B cell (primary cell): ENCODE data around the gene JPH3. TPM values are rescaled to one million over a fixed set of nuclear protein-coding genes. Genes with fewer than 3 reads are reported as not detected.

Source experiments
- ATAC-seq: fragments of 200-7000 bp; cut with Tn5 transposase; one replicate; pipeline ENCODE4 v1.10.0; 2021; ENCODE audit warnings: low read depth, mild to moderate bottlenecking, moderate number of reproducible peaks, moderate library complexity
- CTCF ChIA-PET: fragments of 350-600 bp; sonication (Branson Sonifier 250); formaldehyde crosslinking; loops from one replicate; lab custom pipeline; 2021; ENCODE audit warnings: antibody characterized with exemption, inconsistent platforms; lab: Charles Lee
- POLR2A ChIA-PET: fragments of 350-600 bp; sonication (Branson Sonifier 250); formaldehyde crosslinking; loops from one replicate; lab custom pipeline; 2021; ENCODE audit warnings: antibody characterized with exemption; lab: Charles Lee
- DNase-seq: peaks from one replicate; pipeline ENCODE4 v3.0.0; 2013
- H2AFZ ChIP-seq: 2 replicates; pipeline ENCODE4 v1.6.1; 2012; ENCODE audit warnings: mild to moderate bottlenecking, low read depth, low read length; ENCODE audit not compliant: insufficient read depth, poor library complexity, severe bottlenecking
- H3K27ac ChIP-seq, 2 donors: 1 replicate in 1 of 2; 2 replicates in 1 of 2; pipeline ENCODE4 v1.5.1; 2012 to 2013; ENCODE audit warnings: low read length in 2 of 2, mild to moderate bottlenecking in 2 of 2, moderate library complexity in 1 of 2
- H3K27me3 ChIP-seq, 4 experiments: fragments of 200-600 bp in 1 of 4; sonication (generic) in 1 of 4; replicated peaks in 1 of 4; 1 replicate in 2 of 4; 2 replicates in 2 of 4; pipeline versions ENCODE4 v1.6.1 to v1.7.0; 2013 to 2016; ENCODE audit warnings: low read length in 3 of 4, mild to moderate bottlenecking in 2 of 4, mixed read lengths in 1 of 4, moderate library complexity in 1 of 4; ENCODE audit not compliant: insufficient read depth in 4 of 4, control insufficient read depth in 3 of 4; ENCODE audit errors: control extremely low read depth in 1 of 4
- H3K36me3 ChIP-seq, 2 experiments: replicated peaks in 1 of 2; 1 replicate in 1 of 2; 2 replicates in 1 of 2; pipeline versions ENCODE4 v1.6.1 to v1.7.1; 2013; ENCODE audit warnings: low read length in 1 of 2; ENCODE audit not compliant: insufficient read depth in 2 of 2, control insufficient read depth in 1 of 2; ENCODE audit errors: control extremely low read depth in 1 of 2, extremely low read depth in 1 of 2
- H3K4me1 ChIP-seq, 2 donors: fragments of 200-600 bp in 1 of 2; sonication (generic) in 1 of 2; 1 replicate in 1 of 2; 2 replicates in 1 of 2; pipeline versions ENCODE4 v1.5.1 to v1.6.1; 2013 to 2017; ENCODE audit warnings: low read length in 2 of 2; ENCODE audit not compliant: control insufficient read depth in 2 of 2, insufficient read depth in 2 of 2
- H3K4me2 ChIP-seq: replicated peaks from 2 replicates; pipeline ENCODE3; 2012; ENCODE audit warnings: mild to moderate bottlenecking, low read depth, low read length; ENCODE audit not compliant: poor library complexity, severe bottlenecking
- H3K4me3 ChIP-seq, 5 experiments: fragments of 200-600 bp in 1 of 5; sonication (generic) in 1 of 5; 1 replicate in 3 of 5; 2 replicates in 2 of 5; pipeline versions ENCODE4 v1.5.1 to v1.7.0; 2011 to 2016; ENCODE audit warnings: low read length in 4 of 5, mild to moderate bottlenecking in 4 of 5, low read depth in 2 of 5, control low read depth in 1 of 5, moderate library complexity in 1 of 5; ENCODE audit not compliant: insufficient read depth in 1 of 5; ENCODE audit errors: control extremely low read depth in 1 of 5, extremely low read depth in 1 of 5
- H3K79me2 ChIP-seq: fragments of 200-600 bp; sonication (generic); one replicate; pipeline ENCODE4 v1.6.0; 2016; ENCODE audit warnings: low read length; ENCODE audit not compliant: control insufficient read depth, insufficient read depth
- H3K9ac ChIP-seq: fragments of 200-600 bp; sonication (generic); 2 replicates; pipeline ENCODE4 v1.6.1; 2017; ENCODE audit warnings: mild to moderate bottlenecking, low read length, moderate library complexity
- H3K9me3 ChIP-seq, 3 donors: one replicate each; pipeline versions ENCODE4 v1.6.1 to v1.7.1; 2013; ENCODE audit warnings: low read length in 2 of 3; ENCODE audit not compliant: control insufficient read depth in 2 of 3, insufficient read depth in 1 of 3; ENCODE audit errors: control extremely low read depth in 1 of 3
- H4K20me1 ChIP-seq: 2 replicates; pipeline ENCODE4 v1.6.0; 2012; ENCODE audit warnings: mild to moderate bottlenecking, low read length; ENCODE audit not compliant: insufficient read depth, control insufficient read depth, poor library complexity, severe bottlenecking
- H3K27ac Mint-ChIP-seq: one replicate; pipeline ENCODE4 v1.8.0; 2021; ENCODE audit warnings: mixed read lengths
- H3K27me3 Mint-ChIP-seq: one replicate; pipeline ENCODE4 v1.8.0; 2021; ENCODE audit warnings: mixed read lengths
- H3K4me1 Mint-ChIP-seq: one replicate; pipeline ENCODE4 v1.8.0; 2021; ENCODE audit warnings: mixed read lengths
- H3K4me3 Mint-ChIP-seq: one replicate; pipeline ENCODE4 v1.8.0; 2021; ENCODE audit warnings: mixed read lengths
- H3K9me3 Mint-ChIP-seq: one replicate; pipeline ENCODE4 v1.8.0; 2022; ENCODE audit warnings: mixed read lengths; ENCODE audit not compliant: insufficient read depth
- CTCF ChIP-seq: fragments of 200-600 bp; IDR thresholded peaks from one replicate; pipeline ENCODE4 v1.8.0; 2022; ENCODE audit warnings: antibody characterized with exemption, mild to moderate bottlenecking
- EZH2 ChIP-seq: IDR thresholded peaks from 2 replicates; pipeline ENCODE4 v1.6.1; 2012; ENCODE audit warnings: borderline replicate concordance, low read depth, mild to moderate bottlenecking, moderate library complexity, low read length; ENCODE audit not compliant: insufficient read depth, poor library complexity, severe bottlenecking
- WGBS: methylation state at CpG from one replicate; pipeline ENCODE4 v1.1.5; 2013; ENCODE audit warnings: missing lambda C conversion rate; ENCODE audit not compliant: insufficient coverage; 5-methylcytosine and 5-hydroxymethylcytosine counted together
- intact Hi-C: fragments of 100-400 bp; cut with micrococcal nuclease; formaldehyde crosslinking; loops from one replicate; pipeline ENCODE4 v1.10.0; 2022
- polyA plus RNA-seq: library from polyadenylated mRNA; depleted of rRNA; stranded (reverse); fragments of >200 nt; gene quantifications from 2 replicates; pipeline ENCODE4 v1.2.3, GENCODE V29; 2012
- total RNA-seq, 2 donors: library from RNA; stranded (reverse); fragments of 120-200 nt in 1 of 2; gene quantifications; 1 replicate in 1 of 2; 2 replicates in 1 of 2; pipeline versions ENCODE4 v1.2.3 to v1.2.4, GENCODE V29; 2013 to 2022

The JPH3 gene
- total and polyA plus RNA-seq, 2 donors (not counting 1 experiment from before 2014, with no cell fraction given): not detected

- TF ChIP-seq CTCF (no peak), EZH2 (no peak)
- peaks cover 0 to 5% of the 10 kb centered on the region in 2 experiments for H3K36me3 ChIP-seq
- H3K4me2 ChIP-seq: no peak overlapping the region
- DNase-seq (no peak), ATAC-seq (no peak)
- H3K79me2 ChIP-seq: no peaks in the 10 kb centered on the region
- no peaks in the 10 kb centered on the region for H3K9me3 ChIP-seq
- Mint-ChIP-seq H3K9me3 (no peaks in the 10 kb centered on the region), H3K4me1 (peaks cover 33% of the 10 kb centered on the region), H3K27ac (no peak overlapping the region), H3K27me3 (no peaks in the 10 kb centered on the region), H3K4me3 (no peak overlapping the region)
- H3K4me1 ChIP-seq: peaks cover 22 to 43% of the 10 kb centered on the region in 2 donors
- no peak overlapping the region for H3K4me3 ChIP-seq
- no peaks in the 10 kb centered on the region for H4K20me1 ChIP-seq
- H3K9ac ChIP-seq: no peak overlapping the region
- H3K27ac ChIP-seq: no peak overlapping the region
- CTCF ChIA-PET: interaction anchor here (1.0 to 1.2 kb wide), 2 partner anchors 39 to 61 kb away, joined by 3 read pairs; no protein-coding TSS in a partner anchor
- POLR2A ChIA-PET: no interaction called here
- H2AFZ ChIP-seq: no peak overlapping the region
- 95% methylated on average over 15 of the region's 18 CpGs for WGBS
- intact Hi-C loops: no loop called here
- no peaks in the 10 kb centered on the region for H3K27me3 ChIP-seq
These were observed 94.4 kb downstream of the JPH3 start for GRCh38 chr16:87696726-87697125.

- H3K27ac Mint-ChIP-seq: no peak overlapping the region
- TF ChIP-seq CTCF (no peak), EZH2 (no peak)
These were observed 94.9 kb downstream of the JPH3 start for GRCh38 chr16:87697256-87697655.

More at GRCh38 chr16:87697256-87697655, 94.9 kb downstream of the JPH3 start:
- no peak for DNase-seq
- H3K79me2 ChIP-seq: no peaks in the 10 kb centered on the region
- peaks cover 0 to 5% of the 10 kb centered on the region in 2 experiments for H3K36me3 ChIP-seq
- 96% methylated on average over 21 of the region's 21 CpGs for WGBS
- intact Hi-C loops: no loop called here
- H4K20me1 ChIP-seq: no peaks in the 10 kb centered on the region
- ATAC-seq: no peak
- CTCF ChIA-PET: interaction anchor here (1.2 kb wide), 1 partner anchor 61 kb away, joined by 3 read pairs; no protein-coding TSS in a partner anchor
- H3K9ac ChIP-seq: no peak overlapping the region
- H3K4me1 ChIP-seq: peaks cover 27 to 48% of the 10 kb centered on the region in 2 donors
- Mint-ChIP-seq H3K4me1 (peaks cover 38% of the 10 kb centered on the region), H3K9me3 (no peaks in the 10 kb centered on the region), H3K27me3 (no peaks in the 10 kb centered on the region), H3K4me3 (no peak overlapping the region)
- POLR2A ChIA-PET: no interaction called here
- no peak overlapping the region for H3K27ac ChIP-seq
- no peaks in the 10 kb centered on the region for H3K9me3 ChIP-seq
- H3K27me3 ChIP-seq: no peaks in the 10 kb centered on the region
- no peak overlapping the region for H3K4me3 ChIP-seq
- no peak overlapping the region for H2AFZ ChIP-seq
- no peak overlapping the region for H3K4me2 ChIP-seq
